ENCODE data around the gene ZC3H12D. TPM values are rescaled to one million over a fixed set of nuclear protein-coding genes. Genes with fewer than 3 reads are reported as not detected.

Gene ZC3H12D
- total RNA-seq, 1 experiment from 2014 or later, result not detected

GRCh38 chr6:149483334-149483725 is 1.5 kb downstream of the ZC3H12D start:
- intact Hi-C loops (cut with micrococcal nuclease; ENCODE audit: unreplicated experiment), result no loop called here
- H3K9me2 ChIP-seq (ENCODE audit: insufficient read depth), result no peaks in the 10 kb centered on the region
- H3K9me3 ChIP-seq (ENCODE audit: insufficient read depth, low read depth), result no peaks in the 10 kb centered on the region

GRCh38 chr6:149482545-149483333 is 2.1 kb downstream of the ZC3H12D start:
- no peak overlapping the region for H2AFZ ChIP-seq
- POLR2A ChIA-PET (ENCODE audit: unreplicated experiment), result no interaction called here
- BruUV-seq (replicated peaks), result no TSS peak
- H3K9me2 ChIP-seq (ENCODE audit: insufficient read depth), result no peaks in the 10 kb centered on the region
- H3K27ac ChIP-seq, result no peak overlapping the region
- H3K9me3 ChIP-seq (ENCODE audit: insufficient read depth, low read depth), result no peaks in the 10 kb centered on the region
- no peak for DNase-seq
- H3K4me3 ChIP-seq, result no peak overlapping the region
- intact Hi-C loops (cut with micrococcal nuclease; ENCODE audit: unreplicated experiment), result no loop called here
- CTCF ChIA-PET, result no interaction called here
- no peaks in the 10 kb centered on the region for H4K20me1 ChIP-seq (ENCODE audit: insufficient read depth)
- H3K36me3 ChIP-seq (ENCODE audit: low read depth), result no peaks in the 10 kb centered on the region
- TF ChIP-seq EZH2 (IDR thresholded peaks at IDR 0.05; ENCODE audit: low read depth), result no peak
- no peak for TF ChIP-seq CTCF (conservative IDR thresholded peaks at IDR 0.05)
- H3F3A ChIP-seq (ENCODE audit: insufficient read depth, low read depth), result no peaks in the 10 kb centered on the region
- no peak overlapping the region for H3K4me2 ChIP-seq
- H3K79me2 ChIP-seq (ENCODE audit: low read depth), result no peaks in the 10 kb centered on the region
- no peaks in the 10 kb centered on the region for H3K27me3 ChIP-seq (ENCODE audit: insufficient read depth, low read depth)
- H3K4me1 ChIP-seq (replicated peaks; ENCODE audit: insufficient read depth), result 0 out of 2 replicates have a peak, but pooled peaks cover 9% of the 10 kb centered on the region

More at GRCh38 chr6:149483334-149483725, 1.5 kb downstream of the ZC3H12D start:
- H3K79me2 ChIP-seq (ENCODE audit: low read depth), result no peaks in the 10 kb centered on the region
- H3K27me3 ChIP-seq (ENCODE audit: insufficient read depth, low read depth), result no peaks in the 10 kb centered on the region
- no TSS peak for BruUV-seq (replicated peaks)
- H3K36me3 ChIP-seq (ENCODE audit: low read depth), result no peaks in the 10 kb centered on the region
- 0 out of 2 replicates have a peak, but pooled peaks cover 9% of the 10 kb centered on the region for H3K4me1 ChIP-seq (replicated peaks; ENCODE audit: insufficient read depth)
- CTCF ChIA-PET, result no interaction called here
- no peaks in the 10 kb centered on the region for H3F3A ChIP-seq (ENCODE audit: insufficient read depth, low read depth)
- no peaks in the 10 kb centered on the region for H4K20me1 ChIP-seq (ENCODE audit: insufficient read depth)
- H2AFZ ChIP-seq, result no peak overlapping the region
- no peak overlapping the region for H3K4me2 ChIP-seq
- POLR2A ChIA-PET (ENCODE audit: unreplicated experiment), result no interaction called here
- H3K4me3 ChIP-seq, result no peak overlapping the region
- TF ChIP-seq EZH2 (IDR thresholded peaks at IDR 0.05; ENCODE audit: low read depth), result no peak
- no peak for TF ChIP-seq CTCF (conservative IDR thresholded peaks at IDR 0.05)
- no peak for DNase-seq
- H3K27ac ChIP-seq, result no peak overlapping the region

- intact Hi-C loops (cut with micrococcal nuclease; ENCODE audit: unreplicated experiment), result no loop called here
- H3F3A ChIP-seq (ENCODE audit: insufficient read depth, low read depth), result no peaks in the 10 kb centered on the region
- CTCF ChIA-PET, result no interaction called here
- no peak for DNase-seq
- no peaks in the 10 kb centered on the region for H3K36me3 ChIP-seq (ENCODE audit: low read depth)
- H3K9me3 ChIP-seq (ENCODE audit: insufficient read depth, low read depth), result no peaks in the 10 kb centered on the region
- no peak overlapping the region for H3K27ac ChIP-seq
- POLR2A ChIA-PET (ENCODE audit: unreplicated experiment), result no interaction called here
- no peak overlapping the region for H3K4me3 ChIP-seq
- no peaks in the 10 kb centered on the region for H3K9me2 ChIP-seq (ENCODE audit: insufficient read depth)
- 0 out of 2 replicates have a peak, but pooled peaks cover 9% of the 10 kb centered on the region for H3K4me1 ChIP-seq (replicated peaks; ENCODE audit: insufficient read depth)
- no peaks in the 10 kb centered on the region for H4K20me1 ChIP-seq (ENCODE audit: insufficient read depth)
- no peaks in the 10 kb centered on the region for H3K79me2 ChIP-seq (ENCODE audit: low read depth)
- no peak overlapping the region for H3K4me2 ChIP-seq
- no peak for TF ChIP-seq EZH2 (IDR thresholded peaks at IDR 0.05; ENCODE audit: low read depth)
- TF ChIP-seq CTCF (conservative IDR thresholded peaks at IDR 0.05), result no peak
- H3K27me3 ChIP-seq (ENCODE audit: insufficient read depth, low read depth), result no peaks in the 10 kb centered on the region
- BruUV-seq (replicated peaks), result no TSS peak
- H2AFZ ChIP-seq, result no peak overlapping the region
These were observed 4.1 kb downstream of the ZC3H12D start for GRCh38 chr6:149480502-149481280.
